Vagina (tissue), 2 donors: ENCODE results near the gene LORICRIN. TPM values are rescaled to one million over a fixed set of nuclear protein-coding genes. Genes with fewer than 3 reads are reported as not detected.

Experiments
- DNase-seq, 2 donors: peaks; one replicate each; pipeline ENCODE4 v3.0.0-alpha.2; 2017; ENCODE audit errors: extremely low spot score in 2 of 2
- H3K27ac ChIP-seq: fragments of 200-600 bp; sonication (generic); one replicate; pipeline ENCODE4 v1.5.1; 2019
- H3K27me3 ChIP-seq: fragments of 200-600 bp; sonication (generic); one replicate; pipeline ENCODE4 v1.5.1; 2019
- H3K36me3 ChIP-seq, 2 donors: fragments of 200-600 bp; sonication (generic); one replicate each; pipeline ENCODE4 v1.5.1; 2017 to 2019
- H3K4me1 ChIP-seq: fragments of 200-600 bp; sonication (generic); one replicate; pipeline ENCODE4 v1.5.1; 2019
- H3K4me3 ChIP-seq, 2 donors: fragments of 200-600 bp; sonication (generic); 1 replicate in 1 of 2; 2 replicates in 1 of 2; pipeline ENCODE4 v1.5.1; 2016 to 2019
- H3K9me3 ChIP-seq: fragments of 200-600 bp; sonication (generic); one replicate; pipeline ENCODE4 v1.5.1; 2019
- CTCF ChIP-seq, 3 experiments: fragments of 450-650 bp in 2 of 3; fragments of 200-600 bp in 1 of 3; sonication (generic) in 1 of 3; IDR thresholded peaks; one replicate each; pipeline ENCODE4 v1.5.1; 2017 to 2019; ENCODE audit warnings: antibody characterized with exemption in 3 of 3, mild to moderate bottlenecking in 2 of 3, moderate library complexity in 2 of 3
- POLR2A ChIP-seq, 2 donors: fragments of 450-650 bp; IDR thresholded peaks; one replicate each; pipeline ENCODE4 v1.6.1; 2017; ENCODE audit warnings: antibody characterized with exemption in 2 of 2, mild to moderate bottlenecking in 2 of 2, moderate library complexity in 2 of 2
- POLR2AphosphoS5 ChIP-seq, 2 donors: sonication (generic); formaldehyde crosslinking; IDR thresholded peaks; one replicate each; pipeline ENCODE4 v1.9.0; 2017; ENCODE audit warnings: antibody characterized with exemption in 2 of 2, mild to moderate bottlenecking in 2 of 2, low read depth in 1 of 2; ENCODE audit not compliant: insufficient read depth in 1 of 2
- intact Hi-C: fragments of 100-400 bp; cut with DNase I; formaldehyde crosslinking; loops from one replicate; pipeline ENCODE4 v1.15.1; 2023
- total RNA-seq: library from RNA; depleted of rRNA; stranded (reverse); fragments of >200 nt; gene quantifications from one replicate; pipeline ENCODE4 v1.2.3, GENCODE V29; 2016

LORICRIN gene
- not detected for total RNA-seq

- Histone ChIP-seq H3K4me3 (no peak within 1 kb of the TSS), H3K36me3 (no peaks in the 10 kb centered on the region), H3K4me1 (peaks cover 16% of the 10 kb centered on the region), H3K27ac (no peak within 1 kb of the TSS), H3K27me3 (no peaks in the 10 kb centered on the region), H3K9me3 (no peaks in the 10 kb centered on the region)
- DNase-seq, result no peak
- TF ChIP-seq POLR2A (IDR thresholded peaks at IDR 0.05) (no peak), POLR2AphosphoS5 (IDR thresholded peaks at IDR 0.05; ENCODE audit: insufficient read depth in 1 of 2, low read depth in 1 of 2) (no peak), CTCF (IDR thresholded peaks at IDR 0.05) (no peak)
- intact Hi-C loops, result no loop called here
These were observed at the start of gene LORICRIN for GRCh38 chr1:153259387-153259786. LORICRIN (plus strand) TSS chr1:153259687; CDS start chr1:153260950, 1,263 bp downstream.

- H3K4me3 ChIP-seq, result no peak overlapping the region
- no peaks in the 10 kb centered on the region for H3K27me3 ChIP-seq
- TF ChIP-seq CTCF (IDR thresholded peaks at IDR 0.05), result no peak
- no peak for TF ChIP-seq POLR2AphosphoS5 (IDR thresholded peaks at IDR 0.05; ENCODE audit: insufficient read depth in 1 of 2, low read depth in 1 of 2)
- no peak for TF ChIP-seq POLR2A (IDR thresholded peaks at IDR 0.05)
- DNase-seq, result no peak
- intact Hi-C loops, result no loop called here
- H3K4me1 ChIP-seq, result no peaks in the 10 kb centered on the region
- H3K27ac ChIP-seq, result no peak overlapping the region
- no peaks in the 10 kb centered on the region for H3K9me3 ChIP-seq
- no peaks in the 10 kb centered on the region for H3K36me3 ChIP-seq
These were observed 49.3 kb upstream of the LORICRIN start for GRCh38 chr1:153210206-153210605.

GRCh38 chr1:153212201-153212600 is 47.3 kb upstream of the LORICRIN start:
- TF ChIP-seq POLR2AphosphoS5 (IDR thresholded peaks at IDR 0.05; ENCODE audit: insufficient read depth in 1 of 2, low read depth in 1 of 2) (no peak), POLR2A (IDR thresholded peaks at IDR 0.05) (no peak), CTCF (IDR thresholded peaks at IDR 0.05) (no peak)
- Histone ChIP-seq H3K4me1 (no peaks in the 10 kb centered on the region), H3K27ac (no peak overlapping the region), H3K9me3 (no peaks in the 10 kb centered on the region), H3K4me3 (no peak overlapping the region), H3K27me3 (no peaks in the 10 kb centered on the region), H3K36me3 (no peaks in the 10 kb centered on the region)
- DNase-seq, result no peak
- intact Hi-C loops, result no loop called here

GRCh38 chr1:153213519-153213918 is 46.0 kb upstream of the LORICRIN start:
- Histone ChIP-seq H3K36me3 (no peaks in the 10 kb centered on the region), H3K9me3 (no peaks in the 10 kb centered on the region), H3K27ac (no peak overlapping the region), H3K4me3 (no peak overlapping the region), H3K4me1 (no peaks in the 10 kb centered on the region), H3K27me3 (no peaks in the 10 kb centered on the region)
- intact Hi-C loops, result no loop called here
- TF ChIP-seq POLR2A (IDR thresholded peaks at IDR 0.05), result no peak
- TF ChIP-seq CTCF (IDR thresholded peaks at IDR 0.05), result no peak
- TF ChIP-seq POLR2AphosphoS5 (IDR thresholded peaks at IDR 0.05; ENCODE audit: insufficient read depth in 1 of 2, low read depth in 1 of 2), result no peak
- DNase-seq, result no peak

- H3K27ac ChIP-seq, result no peak within 1 kb of the TSS
- DNase-seq, result no peak
- H3K36me3 ChIP-seq, result no peaks in the 10 kb centered on the region
- no peaks in the 10 kb centered on the region for H3K4me1 ChIP-seq
- intact Hi-C loops, result no loop called here
- TF ChIP-seq POLR2AphosphoS5 (IDR thresholded peaks at IDR 0.05; ENCODE audit: insufficient read depth in 1 of 2, low read depth in 1 of 2) (no peak), CTCF (IDR thresholded peaks at IDR 0.05) (no peak), POLR2A (IDR thresholded peaks at IDR 0.05) (no peak)
- H3K4me3 ChIP-seq, result no peak within 1 kb of the TSS
- H3K9me3 ChIP-seq, result no peaks in the 10 kb centered on the region
- H3K27me3 ChIP-seq, result no peaks in the 10 kb centered on the region
These were observed 42.3 kb upstream of the LORICRIN start, which contains the start of gene PRR9 for GRCh38 chr1:153217212-153217611. PRR9 (plus strand) TSS chr1:153217584; CDS start chr1:153218145, 561 bp downstream.
